HG02678 (cell line): Measurements from ENCODE around the gene VASH2.
A peak's percentile ranks its signal among the peaks of the same experiment; 100 is the strongest.
"Not testable (repeated sequence)": the region's sequence is repeated elsewhere in the genome, so short reads cannot be mapped to it uniquely, and the experiment has no call there.

Experiments
- ATAC-seq: cut with Tn5 transposase; IDR thresholded peaks from one replicate; pipeline ENCODE4 v1.9.1; 2021; ENCODE audit warnings: mild to moderate bottlenecking, moderate library complexity; ENCODE audit not compliant: unreplicated experiment

Gene VASH2

GRCh38 chr1:212950243-212951125 is at the start of gene VASH2:
TSS of gene VASH2 (plus strand) at chr1:212950541. CDS start at chr1:212951543, 1,002 bp downstream.
- peak; percentile 96 for ATAC-seq

- ATAC-seq = no peak
These were observed 49.1 kb upstream of the VASH2 start for GRCh38 chr1:212901290-212901689.

- no peak for ATAC-seq
These were observed 48.3 kb upstream of the VASH2 start for GRCh38 chr1:212902054-212902453.

- ATAC-seq = no peak
These were observed 46.7 kb upstream of the VASH2 start for GRCh38 chr1:212903664-212904063.

GRCh38 chr1:212908071-212908470 is 42.3 kb upstream of the VASH2 start:
- ATAC-seq = not testable (repeated sequence)

- ATAC-seq = no peak
These were observed 41.4 kb upstream of the VASH2 start for GRCh38 chr1:212908971-212909370.

GRCh38 chr1:212909652-212910063 is 40.7 kb upstream of the VASH2 start:
- no peak for ATAC-seq

GRCh38 chr1:212910213-212910612 is 40.1 kb upstream of the VASH2 start:
- not testable (repeated sequence) for ATAC-seq

GRCh38 chr1:212913638-212914037 is 36.7 kb upstream of the VASH2 start:
- ATAC-seq = not testable (repeated sequence)

GRCh38 chr1:212914110-212914509 is 36.2 kb upstream of the VASH2 start:
- not testable (repeated sequence) for ATAC-seq

- no peak for ATAC-seq
These were observed 35.6 kb upstream of the VASH2 start for GRCh38 chr1:212914789-212915188.

- no peak for ATAC-seq
These were observed 34.9 kb upstream of the VASH2 start for GRCh38 chr1:212915245-212916091.

GRCh38 chr1:212916481-212917133 is 33.7 kb upstream of the VASH2 start:
- peak; percentile 48 for ATAC-seq

GRCh38 chr1:212917134-212917485 is 33.2 kb upstream of the VASH2 start:
- ATAC-seq = no peak

GRCh38 chr1:212917858-212918257 is 32.5 kb upstream of the VASH2 start:
- no peak for ATAC-seq

GRCh38 chr1:212918824-212919223 is 31.5 kb upstream of the VASH2 start:
- no peak for ATAC-seq

GRCh38 chr1:212920246-212920645 is 30.1 kb upstream of the VASH2 start:
- no peak for ATAC-seq

GRCh38 chr1:212920896-212921295 is 29.4 kb upstream of the VASH2 start:
- no peak for ATAC-seq

GRCh38 chr1:212922016-212922415 is 28.3 kb upstream of the VASH2 start:
- ATAC-seq = no peak

GRCh38 chr1:212926372-212926771 is 24.0 kb upstream of the VASH2 start:
- no peak for ATAC-seq
